DND-41 (cell line): Measurements from ENCODE around the gene RASAL2.
"Not testable (repeated sequence)": the region's sequence is repeated elsewhere in the genome, so short reads cannot be mapped to it uniquely, and the experiment has no call there.

Experiments used
- ATAC-seq: fragments of 200-7000 bp; cut with Tn5 transposase; 3 replicates; pipeline ENCODE4 v1.9.1; 2021; ENCODE audit warnings: low read depth; ENCODE audit not compliant: insufficient read depth
- DNase-seq: peaks from one replicate; pipeline ENCODE4 v3.0.0-alpha.2; 2020
- H2AFZ ChIP-seq: 2 replicates; pipeline ENCODE4 v1.6.0; 2012; ENCODE audit warnings: low read depth, low read length
- H3K27ac ChIP-seq: 2 replicates; pipeline ENCODE4 v1.5.1; 2012; ENCODE audit warnings: low read length, inconsistent platforms
- H3K27me3 ChIP-seq: fragments of 200-600 bp; sonication (generic); 2 replicates; pipeline ENCODE4 v1.6.0; 2012; ENCODE audit warnings: low read length, mild to moderate bottlenecking, inconsistent platforms; ENCODE audit not compliant: insufficient read depth, poor library complexity
- H3K36me3 ChIP-seq: 2 replicates; pipeline ENCODE4 v1.5.1; 2012; ENCODE audit warnings: low read length, inconsistent platforms; ENCODE audit not compliant: insufficient read depth
- H3K4me1 ChIP-seq: 2 replicates; pipeline ENCODE4 v1.5.1; 2012; ENCODE audit warnings: mild to moderate bottlenecking, low read length; ENCODE audit not compliant: insufficient read depth
- H3K4me2 ChIP-seq: 2 replicates; pipeline ENCODE4 v1.6.0; 2012; ENCODE audit warnings: mild to moderate bottlenecking, moderate library complexity, low read length, inconsistent platforms; ENCODE audit not compliant: insufficient read depth
- H3K4me3 ChIP-seq, 2 experiments: fragments of 200-600 bp in 1 of 2; shearing (Covaris generic) in 1 of 2; 2 replicates each; pipeline ENCODE4 v1.5.1; 2012 to 2016; ENCODE audit warnings: inconsistent platforms in 2 of 2, low read length in 2 of 2, mild to moderate bottlenecking in 2 of 2, low read depth in 1 of 2, moderate library complexity in 1 of 2
- H3K79me2 ChIP-seq: 2 replicates; pipeline ENCODE4 v1.6.0; 2012; ENCODE audit warnings: low read length, inconsistent platforms; ENCODE audit not compliant: insufficient read depth
- H3K9ac ChIP-seq: 2 replicates; pipeline ENCODE4 v1.6.0; 2012; ENCODE audit warnings: low read depth, mild to moderate bottlenecking, inconsistent platforms, low read length, moderate library complexity
- H3K9me3 ChIP-seq: 2 replicates; pipeline ENCODE4 v1.5.1; 2012; ENCODE audit warnings: low read length, moderate library complexity, mild to moderate bottlenecking, inconsistent platforms; ENCODE audit not compliant: insufficient read depth, severe bottlenecking
- H4K20me1 ChIP-seq: 2 replicates; pipeline ENCODE4 v1.6.0; 2012; ENCODE audit warnings: low read length; ENCODE audit not compliant: insufficient read depth
- EZH2 ChIP-seq: IDR thresholded peaks from 3 replicates; pipeline ENCODE4 v1.6.1; 2012; ENCODE audit warnings: borderline replicate concordance, low read depth, mild to moderate bottlenecking, moderate library complexity, low read length, inconsistent platforms; ENCODE audit not compliant: severe bottlenecking
- TF ChIP-seq, protein P1 (sequence below): IDR thresholded peaks from 2 replicates; pipeline ENCODE4 v1.5.1; 2012; ENCODE audit warnings: borderline replicate concordance, low read length, moderate library complexity, mild to moderate bottlenecking; ENCODE audit not compliant: poor library complexity, severe bottlenecking; ENCODE audit errors: extremely low read depth

The RASAL2 gene

DNA sequence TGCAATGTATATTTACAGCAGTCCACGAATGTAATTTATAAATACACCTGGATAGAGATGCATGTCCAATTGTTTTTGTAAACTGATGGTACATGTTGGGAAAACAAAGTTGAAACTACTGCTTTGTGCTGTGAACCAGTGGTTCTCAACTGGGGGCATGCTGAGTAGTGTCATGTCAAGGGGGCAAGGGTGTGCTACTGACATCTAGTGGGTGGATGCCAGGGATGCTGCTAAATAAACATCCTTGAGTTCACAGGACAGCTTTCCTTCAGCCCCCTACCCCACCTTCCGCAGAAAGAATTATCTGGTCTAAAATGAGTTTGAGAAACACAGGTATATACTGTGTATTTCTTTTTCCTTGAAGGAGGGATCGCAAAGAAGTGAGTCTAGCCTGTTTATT, 95.9 kb downstream of the RASAL2 start:
- H3K9ac ChIP-seq: no peak overlapping the region
- no peaks in the 10 kb centered on the region for H3K79me2 ChIP-seq
- DNase-seq (peak; percentile 30), ATAC-seq (peak; percentile 59; the same call in 1 of the 3 replicates)
- no peaks in the 10 kb centered on the region for H3K9me3 ChIP-seq
- H3K36me3 ChIP-seq: no peaks in the 10 kb centered on the region
- TF ChIP-seq, protein P1, sequence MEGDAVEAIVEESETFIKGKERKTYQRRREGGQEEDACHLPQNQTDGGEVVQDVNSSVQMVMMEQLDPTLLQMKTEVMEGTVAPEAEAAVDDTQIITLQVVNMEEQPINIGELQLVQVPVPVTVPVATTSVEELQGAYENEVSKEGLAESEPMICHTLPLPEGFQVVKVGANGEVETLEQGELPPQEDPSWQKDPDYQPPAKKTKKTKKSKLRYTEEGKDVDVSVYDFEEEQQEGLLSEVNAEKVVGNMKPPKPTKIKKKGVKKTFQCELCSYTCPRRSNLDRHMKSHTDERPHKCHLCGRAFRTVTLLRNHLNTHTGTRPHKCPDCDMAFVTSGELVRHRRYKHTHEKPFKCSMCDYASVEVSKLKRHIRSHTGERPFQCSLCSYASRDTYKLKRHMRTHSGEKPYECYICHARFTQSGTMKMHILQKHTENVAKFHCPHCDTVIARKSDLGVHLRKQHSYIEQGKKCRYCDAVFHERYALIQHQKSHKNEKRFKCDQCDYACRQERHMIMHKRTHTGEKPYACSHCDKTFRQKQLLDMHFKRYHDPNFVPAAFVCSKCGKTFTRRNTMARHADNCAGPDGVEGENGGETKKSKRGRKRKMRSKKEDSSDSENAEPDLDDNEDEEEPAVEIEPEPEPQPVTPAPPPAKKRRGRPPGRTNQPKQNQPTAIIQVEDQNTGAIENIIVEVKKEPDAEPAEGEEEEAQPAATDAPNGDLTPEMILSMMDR: peak; percentile 62
- TF ChIP-seq EZH2: no peak
- H3K4me3 ChIP-seq: no peak overlapping the region
- H3K4me1 ChIP-seq: no peaks in the 10 kb centered on the region
- no peaks in the 10 kb centered on the region for H3K27me3 ChIP-seq
- no peaks in the 10 kb centered on the region for H4K20me1 ChIP-seq
- H3K27ac ChIP-seq: no peak overlapping the region
- no peak overlapping the region for H2AFZ ChIP-seq
- H3K4me2 ChIP-seq: no peak overlapping the region

DNA sequence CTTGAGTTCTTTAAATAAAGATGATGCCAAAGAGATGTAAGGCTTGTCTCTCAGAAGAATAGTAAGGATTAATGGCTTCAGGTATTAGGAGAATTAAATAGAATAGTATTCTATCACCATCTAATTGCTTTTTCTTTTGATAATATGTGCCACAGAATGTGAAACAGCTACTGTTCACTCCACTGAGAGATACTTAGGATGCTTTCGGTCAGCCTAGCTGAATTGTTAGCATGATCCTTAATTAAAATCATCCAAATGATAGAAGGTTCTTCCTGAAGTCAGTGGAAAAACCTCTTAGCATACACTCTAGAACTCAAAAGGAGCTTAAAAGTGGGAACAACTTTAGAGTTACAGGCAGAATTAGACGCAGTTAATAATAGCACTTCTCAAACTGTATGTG, 97.0 kb downstream of the RASAL2 start:
- H3K27me3 ChIP-seq: no peaks in the 10 kb centered on the region
- H2AFZ ChIP-seq: no peak overlapping the region
- H3K79me2 ChIP-seq: no peaks in the 10 kb centered on the region
- no peaks in the 10 kb centered on the region for H3K4me1 ChIP-seq
- H3K27ac ChIP-seq: no peak overlapping the region
- DNase-seq (no peak), ATAC-seq (no peak)
- H3K4me3 ChIP-seq: no peak overlapping the region
- no peak overlapping the region for H3K4me2 ChIP-seq
- H3K36me3 ChIP-seq: no peaks in the 10 kb centered on the region
- no peaks in the 10 kb centered on the region for H4K20me1 ChIP-seq
- no peaks in the 10 kb centered on the region for H3K9me3 ChIP-seq
- TF ChIP-seq, protein P1: no peak
- no peak for TF ChIP-seq EZH2
- H3K9ac ChIP-seq: no peak overlapping the region

DNA sequence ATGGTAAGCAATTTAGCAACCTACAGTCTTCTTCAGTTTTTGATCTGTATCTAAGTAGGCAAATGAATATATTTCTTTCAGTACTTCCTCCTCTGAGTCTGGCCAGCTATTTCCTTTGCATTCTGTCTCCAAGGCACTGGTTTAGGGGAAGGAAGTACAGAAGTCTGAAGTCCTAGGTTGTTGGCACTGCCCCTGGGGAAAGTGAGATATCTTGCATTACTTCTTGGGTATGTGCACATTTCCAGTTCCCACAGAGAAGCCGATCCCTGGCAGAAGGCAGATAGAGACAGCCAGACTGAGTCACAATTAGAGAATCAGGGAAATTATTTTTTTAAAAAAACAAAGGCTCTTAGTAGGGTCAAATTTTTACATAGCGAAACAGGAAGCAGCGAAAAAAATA, 98.8 kb downstream of the RASAL2 start:
- Histone ChIP-seq H3K36me3 (no peaks in the 10 kb centered on the region), H3K4me3 (no peak overlapping the region), H3K9me3 (no peaks in the 10 kb centered on the region), H3K4me1 (no peaks in the 10 kb centered on the region), H3K9ac (no peak overlapping the region), H4K20me1 (no peaks in the 10 kb centered on the region), H2AFZ (no peak overlapping the region), H3K27me3 (no peaks in the 10 kb centered on the region), H3K4me2 (no peak overlapping the region), H3K79me2 (no peaks in the 10 kb centered on the region), H3K27ac (no peak overlapping the region)
- ATAC-seq (no peak), DNase-seq (no peak)
- TF ChIP-seq, protein P1: no peak
- no peak for TF ChIP-seq EZH2

DNA sequence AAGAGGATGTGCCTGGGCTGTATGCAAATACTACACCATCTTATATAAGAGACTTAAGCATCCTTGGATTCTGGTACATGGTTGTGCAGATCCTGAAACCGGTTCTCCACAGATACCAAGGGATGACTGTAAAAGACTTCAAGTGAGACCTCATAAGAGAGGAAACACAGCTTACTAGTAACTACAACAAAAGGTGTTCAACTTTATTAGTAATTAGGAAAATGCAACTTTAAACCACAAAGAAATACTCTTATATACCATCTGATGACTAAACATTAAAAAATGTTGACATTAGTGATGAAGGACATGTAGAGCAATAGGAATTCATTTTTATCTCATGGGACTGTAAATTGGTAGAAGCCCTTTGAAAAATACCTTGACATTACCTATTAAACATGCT, 102.7 kb downstream of the RASAL2 start:
- no peak overlapping the region for H3K4me3 ChIP-seq
- H2AFZ ChIP-seq: no peak overlapping the region
- no peaks in the 10 kb centered on the region for H3K9me3 ChIP-seq
- H3K4me2 ChIP-seq: no peak overlapping the region
- no peaks in the 10 kb centered on the region for H3K36me3 ChIP-seq
- H4K20me1 ChIP-seq: no peaks in the 10 kb centered on the region
- H3K4me1 ChIP-seq: no peaks in the 10 kb centered on the region
- ATAC-seq: no peak
- no peak for DNase-seq
- no peak for TF ChIP-seq EZH2
- TF ChIP-seq, protein P1: no peak
- H3K27ac ChIP-seq: no peak overlapping the region
- H3K79me2 ChIP-seq: no peaks in the 10 kb centered on the region
- H3K9ac ChIP-seq: no peak overlapping the region
- H3K27me3 ChIP-seq: no peaks in the 10 kb centered on the region

DNA sequence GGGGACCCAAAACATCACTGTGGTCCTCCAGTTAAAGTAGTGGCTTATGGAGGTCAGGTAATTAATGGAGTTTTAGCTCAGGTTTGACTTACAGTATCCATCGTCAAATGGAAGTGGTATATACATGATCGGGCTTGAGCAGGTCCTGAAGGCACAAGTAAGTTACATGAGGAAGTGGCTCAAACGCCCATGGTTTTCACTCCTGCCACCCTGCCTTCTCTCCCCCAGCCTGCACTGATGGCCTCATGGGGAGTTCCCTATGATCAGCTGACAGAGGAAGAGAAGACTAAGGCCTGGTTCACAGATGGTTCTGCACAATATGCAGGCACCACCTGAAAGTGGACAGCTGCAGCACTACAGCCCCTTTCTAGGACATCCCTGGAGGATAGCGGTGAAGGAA, 108.2 kb downstream of the RASAL2 start:
- H3K9me3 ChIP-seq, DNase-seq, H3K36me3 ChIP-seq, ATAC-seq, H3K4me1 ChIP-seq, H3K9ac ChIP-seq, H3K27me3 ChIP-seq, H4K20me1 ChIP-seq, H2AFZ ChIP-seq, H3K4me3 ChIP-seq, H3K27ac ChIP-seq, H3K79me2 ChIP-seq, H3K4me2 ChIP-seq: not testable (repeated sequence)
